ENCODE measurements around the gene PDE4D.

The PDE4D gene

DNA sequence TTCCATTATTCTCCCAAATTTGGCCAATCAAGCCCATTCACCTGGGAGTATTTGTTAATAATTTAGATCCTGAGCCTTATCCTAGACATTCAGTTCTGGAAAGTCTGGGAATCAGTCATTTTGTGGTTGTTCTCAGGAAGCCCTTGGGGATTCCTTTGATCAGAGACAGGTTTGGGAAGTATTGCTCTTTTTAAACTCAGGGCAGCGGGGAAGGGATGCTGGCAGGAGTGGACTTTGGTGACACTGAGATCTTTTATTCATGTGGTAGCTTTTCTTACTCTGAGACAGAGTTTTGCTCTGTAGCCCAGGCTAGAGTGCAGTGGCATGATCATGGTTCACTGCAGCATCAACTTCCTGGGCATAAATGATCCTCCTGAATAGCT lies 723.8 kb downstream of the PDE4D start:
- Mint-ChIP-seq H3K36me3 (ENCODE audit: low read depth) (no peaks in the 10 kb centered on the region), H3K4me1 (ENCODE audit: low read depth) (no peaks in the 10 kb centered on the region), H3K9me3 (no peaks in the 10 kb centered on the region), H3K27me3 (no peaks in the 10 kb centered on the region), H3K27ac (no peak overlapping the region), H3K4me3 (no peak overlapping the region)
- intact Hi-C loops (cut with micrococcal nuclease) = loop anchor here (5.0 to 10.0 kb wide), 2 partner anchors 132 to 275 kb away; no protein-coding TSS in a partner anchor

DNA sequence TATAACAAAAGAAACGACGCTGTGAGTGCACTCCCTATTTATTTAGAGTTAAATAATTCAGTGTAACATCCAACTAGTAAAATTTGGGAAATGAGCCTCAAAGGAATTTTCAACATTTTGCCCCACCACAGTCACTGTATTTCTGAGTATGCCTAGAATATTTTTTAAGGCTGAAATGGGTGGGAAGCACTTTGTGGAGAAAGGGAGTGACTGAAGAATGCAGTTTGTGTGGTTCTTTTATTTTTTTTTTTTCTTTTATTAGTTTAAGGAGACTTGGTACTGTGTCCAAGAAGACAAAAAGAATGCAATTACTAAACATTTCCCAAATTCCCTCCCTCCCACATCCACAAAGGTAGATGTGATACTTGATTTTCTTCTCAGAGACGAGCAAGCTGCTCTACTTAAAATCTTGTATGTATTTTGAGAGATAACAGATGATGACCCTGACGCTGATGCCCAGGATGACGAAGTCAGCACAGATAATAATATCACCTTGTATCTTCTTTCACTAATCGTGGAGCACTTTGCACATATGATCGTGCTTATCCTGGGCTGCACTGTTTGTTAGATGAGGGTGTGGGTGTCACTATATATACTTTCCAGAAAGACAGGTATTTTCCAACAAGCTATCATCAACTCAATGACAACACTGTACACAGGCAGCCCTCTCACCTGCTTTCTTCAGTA lies 724.3 kb downstream of the PDE4D start:
- Mint-ChIP-seq H3K4me1 (ENCODE audit: low read depth) (no peaks in the 10 kb centered on the region), H3K27ac (no peak overlapping the region), H3K36me3 (ENCODE audit: low read depth) (no peaks in the 10 kb centered on the region), H3K9me3 (no peaks in the 10 kb centered on the region), H3K4me3 (no peak overlapping the region), H3K27me3 (no peaks in the 10 kb centered on the region)
- intact Hi-C loops (cut with micrococcal nuclease) = no loop called here

DNA sequence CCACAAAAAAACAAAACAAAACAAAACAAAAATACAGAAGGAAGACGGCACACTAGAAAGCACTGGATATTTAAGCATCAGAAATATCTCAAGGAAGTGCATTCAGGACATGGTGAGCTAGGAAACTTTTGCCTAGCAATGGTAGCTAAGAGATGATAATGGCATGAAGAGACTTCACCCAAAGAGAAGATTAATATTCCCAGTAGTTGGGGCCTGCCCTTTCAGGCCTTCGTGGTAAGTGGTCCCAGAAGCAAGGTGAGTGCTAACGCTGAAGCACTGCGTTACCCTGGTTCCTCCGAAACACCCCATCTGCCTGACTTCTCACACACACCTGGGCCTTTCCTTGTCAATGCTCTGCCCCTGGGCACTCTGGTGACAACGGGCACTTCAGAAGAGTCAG lies 725.5 kb downstream of the PDE4D start:
- H3K27ac Mint-ChIP-seq = no peak overlapping the region
- intact Hi-C loops (cut with micrococcal nuclease) = no loop called here
- H3K9me3 Mint-ChIP-seq = no peaks in the 10 kb centered on the region
- no peak overlapping the region for H3K4me3 Mint-ChIP-seq
- H3K4me1 Mint-ChIP-seq (ENCODE audit: low read depth) = no peaks in the 10 kb centered on the region
- no peaks in the 10 kb centered on the region for H3K36me3 Mint-ChIP-seq (ENCODE audit: low read depth)
- no peaks in the 10 kb centered on the region for H3K27me3 Mint-ChIP-seq

DNA sequence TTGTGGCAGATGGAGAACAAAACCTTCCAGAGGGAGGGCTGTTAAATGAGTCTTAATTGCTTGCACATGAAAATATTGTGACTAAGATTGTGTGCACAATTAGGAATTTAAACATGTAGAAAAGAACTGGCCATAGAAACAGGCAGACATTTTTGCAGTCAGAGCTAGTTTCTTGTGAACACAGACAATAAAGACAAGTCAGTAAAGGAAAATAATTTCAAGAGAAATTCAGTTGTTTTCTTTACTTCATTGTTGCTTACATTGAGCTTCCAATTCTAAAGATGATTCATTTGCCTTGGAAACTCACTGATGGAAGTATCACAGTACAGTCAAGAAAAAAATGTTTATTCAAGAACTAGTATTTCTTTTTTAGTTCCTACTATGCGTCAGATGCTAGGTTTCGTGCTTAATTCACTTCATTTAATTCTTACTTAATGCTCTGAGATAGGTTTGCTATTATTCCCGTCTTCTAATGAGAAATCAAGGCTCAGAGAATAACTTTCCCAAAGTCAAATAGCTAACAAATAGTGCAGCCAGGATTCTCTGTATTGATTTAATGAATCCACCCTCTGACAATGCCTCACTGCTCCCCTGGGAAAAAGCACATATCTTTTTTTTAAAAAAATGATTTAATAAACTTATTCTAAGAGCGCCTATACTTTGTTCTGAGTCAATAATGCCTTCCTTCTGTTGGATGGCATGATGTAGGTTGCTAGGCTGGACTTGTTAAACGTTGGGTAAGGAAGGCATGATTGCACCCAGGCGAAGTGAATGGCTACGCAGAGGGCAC lies 729.3 kb downstream of the PDE4D start:
- Mint-ChIP-seq H3K4me3 (no peak overlapping the region), H3K36me3 (ENCODE audit: low read depth) (no peaks in the 10 kb centered on the region), H3K9me3 (no peaks in the 10 kb centered on the region), H3K27me3 (no peaks in the 10 kb centered on the region), H3K27ac (no peak overlapping the region), H3K4me1 (ENCODE audit: low read depth) (no peaks in the 10 kb centered on the region)
- intact Hi-C loops (cut with micrococcal nuclease) = no loop called here

DNA sequence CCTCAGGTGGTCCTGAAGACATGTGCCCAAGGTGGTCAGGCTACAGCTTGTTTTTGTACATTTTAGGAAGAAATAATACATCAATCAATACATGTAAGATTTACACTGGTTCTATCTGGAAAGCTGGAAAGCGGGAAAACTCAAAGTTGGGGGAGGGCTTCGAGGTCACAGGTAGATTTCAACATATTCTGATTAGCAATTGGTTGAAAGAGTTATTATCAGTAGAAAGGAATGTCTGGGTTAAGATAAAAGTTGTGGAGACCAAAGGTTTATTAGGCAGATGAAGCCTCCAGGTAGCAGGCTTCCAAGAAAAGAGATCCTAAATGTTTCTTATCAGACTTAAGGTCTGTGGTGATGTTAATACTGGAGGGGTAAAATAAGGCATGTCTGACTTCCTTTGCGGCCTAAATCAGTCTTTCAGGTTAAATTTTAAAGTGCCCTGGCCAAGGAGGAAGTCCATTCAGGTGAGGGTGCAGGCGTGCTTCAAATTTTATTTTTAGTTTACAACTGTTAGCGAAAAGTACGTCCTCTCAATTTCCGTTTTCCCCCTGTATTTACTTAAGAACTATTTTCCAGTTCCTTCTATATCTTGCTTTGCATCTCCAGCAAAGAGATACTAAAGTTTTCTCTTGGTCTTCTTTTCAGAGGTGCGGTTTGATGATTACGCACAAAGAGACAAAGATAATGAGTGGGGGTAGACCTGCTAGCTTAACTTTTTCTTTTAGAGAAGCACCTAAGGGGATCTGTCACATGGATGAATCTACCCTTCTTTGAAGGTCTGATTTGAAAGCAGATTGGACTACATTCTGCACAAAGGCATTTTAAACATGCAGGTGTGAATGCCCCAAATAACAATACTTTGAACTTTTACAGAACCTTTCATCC lies 732.1 kb downstream of the PDE4D start:
- intact Hi-C loops (cut with micrococcal nuclease) = no loop called here
- no peaks in the 10 kb centered on the region for H3K9me3 Mint-ChIP-seq
- no peaks in the 10 kb centered on the region for H3K4me1 Mint-ChIP-seq (ENCODE audit: low read depth)
- H3K27me3 Mint-ChIP-seq = no peaks in the 10 kb centered on the region
- no peak overlapping the region for H3K4me3 Mint-ChIP-seq
- H3K27ac Mint-ChIP-seq = no peak overlapping the region
- no peaks in the 10 kb centered on the region for H3K36me3 Mint-ChIP-seq (ENCODE audit: low read depth)

DNA sequence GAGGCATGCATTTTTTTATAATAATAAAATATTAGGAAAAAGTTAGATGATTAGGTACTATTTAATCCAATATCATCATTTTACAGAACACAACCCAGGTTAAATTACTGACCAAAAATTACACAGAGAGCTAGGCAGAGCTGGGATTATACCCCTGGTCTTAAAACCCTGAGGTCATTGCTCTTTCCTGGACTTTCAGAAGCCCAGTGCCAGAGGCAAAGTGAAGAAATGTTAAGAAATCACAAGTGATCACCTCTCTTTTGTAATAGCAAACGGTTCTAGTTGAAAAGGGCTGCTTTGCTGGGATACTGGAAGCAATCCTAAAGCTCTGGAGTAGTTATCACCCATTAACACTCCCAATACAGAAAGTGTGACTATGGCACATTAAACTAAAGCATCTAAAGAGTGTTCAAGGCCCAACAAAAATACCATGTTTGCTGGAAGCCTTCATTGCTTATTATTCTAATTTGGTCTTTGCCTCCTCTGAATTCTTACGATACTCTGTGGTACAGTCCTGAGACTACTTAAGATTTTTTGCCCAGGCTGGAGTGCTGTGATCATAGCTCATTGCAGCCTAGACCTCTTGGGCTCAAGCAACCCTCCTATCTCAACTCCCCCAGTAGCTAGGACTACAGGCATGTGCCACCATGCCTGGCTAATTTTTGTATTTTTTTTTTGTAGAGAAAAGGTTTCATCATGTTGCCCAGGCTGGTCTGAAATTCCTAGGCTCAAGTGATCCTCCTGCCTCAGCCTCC lies 734.7 kb downstream of the PDE4D start:
- intact Hi-C loops (cut with micrococcal nuclease) = no loop called here
- H3K27me3 Mint-ChIP-seq = no peaks in the 10 kb centered on the region
- H3K9me3 Mint-ChIP-seq = no peaks in the 10 kb centered on the region
- no peak overlapping the region for H3K4me3 Mint-ChIP-seq
- H3K27ac Mint-ChIP-seq = no peak overlapping the region
- no peaks in the 10 kb centered on the region for H3K36me3 Mint-ChIP-seq (ENCODE audit: low read depth)
- H3K4me1 Mint-ChIP-seq (ENCODE audit: low read depth) = no peaks in the 10 kb centered on the region

DNA sequence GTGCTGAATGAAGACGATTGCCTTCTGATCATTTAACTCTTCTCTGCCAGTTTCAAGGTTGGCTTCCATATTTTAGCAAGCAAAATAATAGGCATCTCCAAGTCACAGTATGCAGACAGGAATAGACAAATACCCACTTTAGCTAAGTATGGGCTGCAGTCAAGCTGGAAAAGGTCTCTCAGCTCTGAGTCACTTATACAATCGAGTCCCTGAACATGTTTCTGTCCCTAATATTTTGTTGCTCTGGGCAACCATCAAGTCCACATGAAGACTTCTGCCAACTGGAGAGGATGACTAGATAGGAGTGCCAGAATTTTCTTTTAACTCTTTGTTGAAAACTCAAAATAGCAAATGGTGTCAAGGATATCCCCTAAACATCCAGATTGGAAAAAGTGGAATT lies 735.4 kb downstream of the PDE4D start:
- H3K9me3 Mint-ChIP-seq = no peaks in the 10 kb centered on the region
- no peaks in the 10 kb centered on the region for H3K4me1 Mint-ChIP-seq (ENCODE audit: low read depth)

DNA sequence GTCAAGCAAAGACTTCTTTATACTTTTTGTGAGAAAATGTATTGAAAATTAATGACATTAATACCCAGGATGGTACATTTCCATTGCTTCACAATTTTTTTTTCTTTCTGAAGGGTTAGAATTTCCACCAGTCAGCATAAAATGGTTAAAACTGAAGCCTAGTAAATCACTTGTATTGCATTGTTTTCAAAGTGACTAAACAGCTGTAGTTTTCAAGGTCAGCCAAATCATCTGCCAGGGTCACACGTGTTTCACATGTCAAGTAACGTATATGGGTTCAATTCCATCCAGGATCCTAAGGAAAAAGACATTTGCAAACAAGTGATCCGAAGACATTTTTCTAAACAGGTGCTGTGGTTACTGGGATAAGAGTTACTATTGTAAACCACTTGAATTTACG lies 736.5 kb downstream of the PDE4D start:
- H3K27ac Mint-ChIP-seq = no peak overlapping the region
- H3K27me3 Mint-ChIP-seq = no peaks in the 10 kb centered on the region
- H3K9me3 Mint-ChIP-seq = no peaks in the 10 kb centered on the region
- H3K4me3 Mint-ChIP-seq = no peak overlapping the region
- intact Hi-C loops (cut with micrococcal nuclease) = no loop called here
- H3K36me3 Mint-ChIP-seq (ENCODE audit: low read depth) = no peaks in the 10 kb centered on the region
- no peaks in the 10 kb centered on the region for H3K4me1 Mint-ChIP-seq (ENCODE audit: low read depth)

More for the DNA sequence above, 735.4 kb downstream of the PDE4D start:
- H3K27ac Mint-ChIP-seq = no peak overlapping the region
- H3K27me3 Mint-ChIP-seq = no peaks in the 10 kb centered on the region
- no peak overlapping the region for H3K4me3 Mint-ChIP-seq
- intact Hi-C loops (cut with micrococcal nuclease) = no loop called here
- H3K36me3 Mint-ChIP-seq (ENCODE audit: low read depth) = no peaks in the 10 kb centered on the region

DNA sequence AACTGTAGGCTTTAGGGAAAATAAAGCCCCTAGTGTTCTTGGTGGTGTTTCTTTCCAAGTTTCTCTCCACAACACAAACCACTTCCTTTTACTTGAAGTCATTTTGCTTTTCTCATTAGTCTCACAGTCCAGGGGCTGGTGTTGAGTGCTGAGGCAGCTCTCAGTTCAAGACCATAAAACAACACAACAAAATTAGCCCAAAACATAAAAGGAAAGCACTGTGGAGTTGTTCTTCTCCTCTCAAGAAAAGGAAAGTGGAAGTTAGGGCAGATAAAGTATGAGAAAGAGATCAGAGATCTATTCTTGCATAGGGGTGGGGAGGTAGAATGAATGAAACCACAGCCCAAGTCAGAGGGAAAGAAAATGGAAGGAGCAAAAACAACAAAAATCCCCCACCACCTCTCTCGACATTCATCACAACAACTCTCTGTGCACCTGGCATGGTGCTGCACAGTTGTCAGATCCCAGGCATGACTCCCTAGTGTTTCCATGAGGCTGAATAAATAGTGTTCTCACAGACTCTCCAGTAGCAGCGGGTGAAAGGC lies 740.8 kb downstream of the PDE4D start:
- H3K4me1 Mint-ChIP-seq (ENCODE audit: low read depth) = no peaks in the 10 kb centered on the region
- no peaks in the 10 kb centered on the region for H3K9me3 Mint-ChIP-seq
- H3K27me3 Mint-ChIP-seq = no peaks in the 10 kb centered on the region
- intact Hi-C loops (cut with micrococcal nuclease) = no loop called here
- H3K27ac Mint-ChIP-seq = no peak overlapping the region
- no peaks in the 10 kb centered on the region for H3K36me3 Mint-ChIP-seq (ENCODE audit: low read depth)
- no peak overlapping the region for H3K4me3 Mint-ChIP-seq

DNA sequence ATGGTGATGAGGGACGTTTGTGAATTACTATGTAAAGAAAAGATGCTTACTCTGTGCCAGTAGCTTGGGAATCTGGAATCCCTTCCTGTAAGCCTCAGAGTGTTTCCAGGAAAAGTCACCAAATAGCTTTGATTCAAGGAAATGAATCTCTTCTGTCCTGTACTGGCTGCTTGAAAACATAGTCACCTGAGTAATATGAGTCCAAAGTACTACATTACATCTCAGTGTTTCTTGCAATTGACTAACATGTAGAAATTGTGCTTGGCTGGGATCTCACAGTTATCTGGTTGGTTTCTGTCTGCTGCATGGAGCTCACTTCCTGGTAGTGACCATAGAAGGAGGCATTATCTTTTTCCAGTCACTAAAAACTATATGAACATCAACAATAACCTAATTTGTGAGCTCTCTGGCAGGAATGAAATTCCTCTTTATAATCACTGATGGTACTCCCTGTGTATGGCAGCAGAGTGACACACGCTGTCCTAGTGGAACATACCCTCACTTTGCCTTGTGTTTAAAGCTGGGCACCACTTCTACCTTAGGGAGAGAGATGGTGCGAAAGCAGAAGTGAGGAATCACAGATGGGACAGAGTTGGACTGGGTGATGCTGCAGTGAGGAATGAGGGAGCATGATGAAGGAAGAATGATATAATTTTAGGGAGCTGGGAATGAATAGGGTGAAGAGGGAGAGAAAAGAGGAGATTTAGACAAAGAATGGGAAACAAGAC lies 742.2 kb downstream of the PDE4D start:
- H3K27me3 Mint-ChIP-seq = no peaks in the 10 kb centered on the region
- H3K36me3 Mint-ChIP-seq (ENCODE audit: low read depth) = no peaks in the 10 kb centered on the region
- no peaks in the 10 kb centered on the region for H3K9me3 Mint-ChIP-seq
- no peaks in the 10 kb centered on the region for H3K4me1 Mint-ChIP-seq (ENCODE audit: low read depth)
- no peak overlapping the region for H3K4me3 Mint-ChIP-seq
- intact Hi-C loops (cut with micrococcal nuclease) = no loop called here
- no peak overlapping the region for H3K27ac Mint-ChIP-seq

DNA sequence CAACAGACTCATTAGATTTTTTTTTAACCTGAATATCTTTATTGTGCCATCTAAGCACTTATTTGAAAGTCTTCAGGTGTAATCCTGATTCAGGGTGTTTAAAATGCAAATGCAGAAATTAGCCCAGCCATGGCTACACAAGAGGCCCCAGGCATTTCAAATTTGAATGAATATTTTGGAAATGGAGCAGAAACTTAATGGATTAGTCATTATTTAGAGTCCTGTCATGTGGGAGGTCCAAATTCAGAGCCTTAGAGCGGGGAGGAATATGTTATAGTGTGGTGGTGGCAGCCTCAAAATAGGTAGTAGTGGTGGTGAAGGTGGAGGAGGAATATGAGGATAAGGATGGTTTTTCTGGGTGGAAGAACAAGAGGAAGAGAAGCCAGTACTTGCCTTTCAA lies 743.7 kb downstream of the PDE4D start:
- Mint-ChIP-seq H3K27ac (no peak overlapping the region), H3K36me3 (ENCODE audit: low read depth) (no peaks in the 10 kb centered on the region), H3K27me3 (no peaks in the 10 kb centered on the region), H3K4me1 (ENCODE audit: low read depth) (no peaks in the 10 kb centered on the region), H3K9me3 (no peaks in the 10 kb centered on the region), H3K4me3 (no peak overlapping the region)
- intact Hi-C loops (cut with micrococcal nuclease) = no loop called here

DNA sequence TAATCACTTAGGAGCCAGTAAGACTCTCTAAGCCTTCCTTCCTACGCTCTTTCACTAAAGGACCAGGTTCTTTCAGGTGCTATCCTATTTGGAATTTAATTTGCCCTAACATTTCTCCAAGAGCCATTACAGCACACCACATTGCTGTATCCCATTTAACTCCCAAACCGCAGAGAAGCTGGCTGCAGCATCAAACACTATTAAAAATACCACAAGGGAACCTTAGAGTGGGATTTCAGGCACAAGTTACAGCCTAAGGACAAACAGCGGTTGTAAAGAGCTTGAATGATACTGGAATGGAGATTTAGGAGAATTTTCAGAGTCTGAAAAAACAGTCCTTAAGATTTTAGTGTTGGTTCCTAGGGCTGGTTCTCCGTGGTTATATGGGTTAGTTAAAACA lies 744.3 kb downstream of the PDE4D start:
- H3K9me3 Mint-ChIP-seq = no peaks in the 10 kb centered on the region
- no peak overlapping the region for H3K27ac Mint-ChIP-seq
- no peaks in the 10 kb centered on the region for H3K27me3 Mint-ChIP-seq
- no peaks in the 10 kb centered on the region for H3K4me1 Mint-ChIP-seq (ENCODE audit: low read depth)
- H3K36me3 Mint-ChIP-seq (ENCODE audit: low read depth) = no peaks in the 10 kb centered on the region
- no peak overlapping the region for H3K4me3 Mint-ChIP-seq
- intact Hi-C loops (cut with micrococcal nuclease) = no loop called here

DNA sequence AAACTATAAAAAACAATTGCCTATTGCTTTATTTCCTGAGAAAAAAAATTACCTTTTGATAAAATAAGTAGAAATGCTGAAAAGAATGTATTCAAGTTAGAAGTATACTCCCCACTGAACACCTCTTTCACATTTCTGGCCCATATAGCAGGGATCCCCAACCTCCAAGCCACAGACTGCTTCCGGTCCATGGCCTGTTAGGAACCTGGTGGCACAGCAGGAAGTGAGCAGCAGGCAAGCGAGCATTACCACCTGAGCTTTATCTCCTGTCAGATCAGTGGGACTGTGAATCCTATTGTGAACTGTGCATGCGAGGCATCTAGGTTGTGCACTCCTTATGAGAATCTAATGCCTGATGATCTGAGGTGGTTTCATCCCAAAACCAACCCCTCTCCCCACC lies 746.8 kb downstream of the PDE4D start:
- H3K36me3 Mint-ChIP-seq (ENCODE audit: low read depth) = no peaks in the 10 kb centered on the region
- intact Hi-C loops (cut with micrococcal nuclease) = no loop called here
- no peak overlapping the region for H3K4me3 Mint-ChIP-seq
- no peak overlapping the region for H3K27ac Mint-ChIP-seq
- no peaks in the 10 kb centered on the region for H3K9me3 Mint-ChIP-seq
- H3K4me1 Mint-ChIP-seq (ENCODE audit: low read depth) = no peaks in the 10 kb centered on the region
- no peaks in the 10 kb centered on the region for H3K27me3 Mint-ChIP-seq

All from dendritic cell treated with granulocyte-macrophage colony-stimulating factor and Interleukin-4, amounts not matched to agents 40 ng/mL and 50 ng/mL, for 4 days (primary cell).